Measurements from ENCODE around the gene ZNF561. TPM values are rescaled to one million over a fixed set of nuclear protein-coding genes. Genes with fewer than 3 reads are reported as not detected.
"Not testable (repeated sequence)": the region's sequence is repeated elsewhere in the genome, so short reads cannot be mapped to it uniquely, and the experiment has no call there.

The ZNF561 gene
- polyA plus RNA-seq, 10 donors = 26.7 to 40.1 (median 35.2) TPM

DNA sequence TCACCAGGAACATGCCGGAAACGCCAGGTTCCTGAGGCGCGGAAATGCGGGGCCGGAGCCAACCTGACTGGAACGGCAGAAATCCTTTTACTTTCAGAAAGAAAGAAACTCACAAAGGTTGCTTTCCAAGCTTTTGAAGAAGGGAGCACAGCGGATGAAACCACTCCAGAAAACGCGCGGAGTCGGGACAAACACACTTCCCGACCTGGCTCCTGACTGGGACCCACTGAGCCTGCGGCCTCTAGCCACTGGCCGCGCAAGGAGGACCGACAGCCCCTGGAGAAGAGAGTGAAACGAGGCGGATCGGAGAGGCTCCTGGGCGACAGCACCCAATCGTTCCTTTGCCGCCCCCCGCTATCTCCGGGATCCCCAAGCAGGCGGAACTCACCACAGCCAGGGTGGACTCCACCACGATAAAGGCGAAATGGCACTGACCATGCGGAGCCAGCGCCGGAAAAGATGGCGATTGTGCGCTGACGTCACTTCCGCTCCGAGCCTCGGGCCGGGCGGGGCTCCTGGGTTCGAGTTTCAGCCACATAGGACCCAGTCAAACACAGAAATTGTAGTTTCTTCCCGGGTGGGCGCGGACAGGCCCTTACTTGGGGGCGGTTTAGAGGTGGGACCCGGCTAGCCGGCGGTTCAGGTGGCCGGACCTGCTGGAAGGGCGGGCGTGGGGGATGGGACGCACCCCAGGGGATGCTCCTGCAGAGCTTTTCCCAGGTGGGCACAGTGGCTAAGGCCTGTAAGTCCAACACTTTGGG lies 36.8 kb downstream of the ZNF561 start, which contains the start of gene ZNF121:
ZNF121 (minus strand) TSS at position 432 of the 761 bp plus-strand sequence. CDS start 16,407 bp downstream, outside the sequence.
- DNase-seq = peak; percentile 83 to 98 (median 93)

DNA sequence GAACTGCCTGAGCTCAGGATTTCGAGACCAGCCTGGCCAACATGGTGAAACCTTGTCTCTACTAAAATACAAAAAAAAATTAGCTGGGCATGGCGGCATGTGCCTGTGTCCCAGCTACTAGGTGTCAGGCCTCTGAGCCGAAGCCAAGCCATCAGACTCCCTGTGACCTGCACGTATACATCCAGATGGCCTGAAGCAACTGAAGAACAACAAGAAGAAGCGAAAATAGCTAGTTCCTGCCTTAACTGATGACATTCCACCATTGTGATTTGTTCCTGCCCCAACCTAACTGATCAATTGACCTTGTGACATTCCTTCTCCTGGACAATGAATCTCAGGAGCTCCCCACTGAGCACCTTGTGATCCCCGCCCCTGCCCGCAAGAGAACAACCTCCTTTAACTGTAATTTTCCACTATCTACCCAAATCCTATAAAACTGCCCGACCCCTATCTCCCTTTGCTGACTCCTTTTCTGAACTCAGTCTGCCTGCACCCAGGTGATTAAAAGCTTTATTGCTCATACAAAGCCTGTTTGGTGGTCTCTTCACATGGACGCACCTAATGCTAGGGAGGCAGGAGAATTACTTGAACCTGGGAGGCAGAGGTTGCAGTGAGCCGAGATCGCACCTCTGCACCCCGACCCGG lies 38.8 kb downstream of the ZNF561 start:
- not testable (repeated sequence) for DNase-seq

DNA sequence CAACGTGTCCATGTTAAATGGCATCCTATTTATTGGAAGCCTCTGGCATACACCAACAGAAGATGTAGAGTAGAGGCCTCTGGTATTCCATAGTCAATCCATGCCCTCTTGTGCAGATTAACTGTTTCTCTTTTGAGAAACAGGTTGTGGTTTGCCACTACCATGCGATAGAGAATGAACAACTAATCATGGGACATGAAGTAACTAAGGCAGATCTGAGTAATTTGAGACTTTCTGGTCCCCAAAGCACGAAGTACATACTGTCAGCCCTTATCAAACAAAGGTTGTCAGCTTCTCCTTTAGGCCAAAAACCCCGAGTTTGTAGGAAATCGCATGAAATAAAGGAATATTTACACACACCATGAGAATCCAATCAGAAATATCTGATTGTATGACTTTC lies 40.3 kb downstream of the ZNF561 start:
- no peak for DNase-seq

DNA sequence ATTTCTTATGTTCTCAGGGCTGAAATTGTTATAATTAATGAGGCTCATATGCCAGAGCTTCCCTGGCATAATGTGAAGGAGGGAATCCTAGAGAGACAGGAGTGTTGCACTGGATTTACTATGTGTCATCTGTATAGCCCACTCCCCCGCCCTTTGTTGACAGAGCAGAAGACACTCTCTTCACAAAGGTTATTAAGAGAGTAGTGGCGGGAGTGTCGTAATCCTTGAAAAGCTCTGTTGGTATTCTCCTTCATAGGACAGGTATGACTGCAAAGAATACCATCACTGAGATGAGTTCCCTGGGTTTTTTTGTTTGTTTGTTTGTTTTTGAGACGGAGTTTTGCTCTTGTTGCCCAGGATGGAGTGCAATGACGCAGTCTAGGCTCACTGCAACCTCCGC lies 50.8 kb downstream of the ZNF561 start:
- DNase-seq = no peak

DNA sequence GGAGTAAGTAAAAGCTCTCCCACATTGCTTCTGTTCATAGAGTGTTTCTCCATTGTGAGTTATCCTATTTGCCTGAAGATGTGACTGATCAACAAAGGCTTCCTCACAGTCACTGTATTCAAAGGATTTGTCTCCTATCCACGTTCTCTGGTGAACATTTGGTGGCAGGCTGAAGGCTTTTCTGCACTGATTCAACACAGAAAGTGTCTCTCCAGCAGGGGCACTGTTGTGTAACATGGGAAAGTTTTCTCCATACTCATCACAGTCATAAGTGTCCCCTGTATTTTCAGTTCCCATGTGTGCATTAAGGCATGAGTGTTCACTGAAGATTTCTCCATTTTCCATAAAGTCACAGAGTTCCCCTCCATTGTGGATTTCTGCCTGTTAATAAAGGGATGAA lies 54.3 kb downstream of the ZNF561 start:
- DNase-seq = no peak

DNA sequence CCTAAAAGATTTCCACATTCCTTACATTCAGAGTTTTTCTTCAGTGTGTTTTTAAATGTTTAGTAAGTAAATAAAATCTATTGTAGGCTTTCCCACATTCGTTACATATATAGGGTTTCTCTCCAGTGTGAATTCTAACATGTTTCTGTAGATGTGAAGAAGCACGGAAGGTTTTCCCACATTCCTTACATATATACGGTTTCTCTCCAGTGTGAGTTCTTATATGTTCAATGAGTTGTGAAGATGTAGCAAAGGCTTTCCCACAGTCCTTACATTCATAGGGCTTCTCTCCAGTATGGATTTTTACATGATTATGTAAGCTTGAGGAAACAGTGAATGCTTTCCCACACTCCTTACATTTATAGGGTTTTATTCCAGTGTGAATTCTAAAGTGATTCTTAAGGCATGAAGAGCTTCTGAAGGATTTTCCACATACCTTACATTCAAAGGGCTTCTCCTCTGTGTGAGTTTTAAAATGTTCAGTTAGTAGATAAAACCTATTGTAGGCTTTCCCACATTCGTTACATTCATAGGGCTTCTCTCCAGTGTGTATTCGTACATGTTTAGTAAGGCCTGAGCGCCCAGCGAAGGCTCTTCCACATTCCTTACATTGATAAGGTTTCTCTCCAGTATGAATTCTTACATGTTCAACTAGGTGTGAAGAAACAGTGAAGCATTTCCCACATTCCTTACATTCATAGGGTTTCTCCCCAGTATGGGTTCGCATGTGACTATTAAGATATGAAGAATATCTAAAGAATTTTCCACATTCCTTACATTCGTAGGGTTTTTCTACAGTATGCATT lies 54.9 kb downstream of the ZNF561 start:
- no peak for DNase-seq

Other genes with a start within 250 kb of the ZNF561 start
- 10 to 100 TPM; 10.7 to 44.6 (median 24.8) TPM for gene ZNF266, start 185.7 kb downstream of the ZNF561 start, polyA plus RNA-seq (ENCODE audit: insufficient read length in 10 of 10)
- under 1 TPM in 9 of 10 donors, not detected in 1; 0.09 to 0.71 (median 0.23) TPM for gene ZNF560, start 122.6 kb downstream of the ZNF561 start, polyA plus RNA-seq (ENCODE audit: insufficient read length in 10 of 10)
- 10 to 100 TPM in 9 of 10 donors, 1 to 10 TPM in 1; 9.5 to 14.7 (median 12.5) TPM for gene ZNF426, start 82.6 kb downstream of the ZNF561 start, polyA plus RNA-seq (ENCODE audit: insufficient read length in 10 of 10)
- gene ZNF121, start 36.7 kb downstream of the ZNF561 start, polyA plus RNA-seq (ENCODE audit: insufficient read length in 10 of 10) = 10 to 100 TPM in 5 of 10 donors, 1 to 10 TPM in 5; 6.4 to 15.6 (median 9.6) TPM
- 10 to 100 TPM; 13.0 to 22.6 (median 18.0) TPM for gene ZNF562, start 53.9 kb upstream of the ZNF561 start, polyA plus RNA-seq (ENCODE audit: insufficient read length in 10 of 10)
- 10 to 100 TPM in 5 of 10 donors, 1 to 10 TPM in 5; 5.1 to 15.0 (median 9.5) TPM for gene ZNF846, start 147.5 kb upstream of the ZNF561 start, polyA plus RNA-seq (ENCODE audit: insufficient read length in 10 of 10)
- 10 to 100 TPM; 22.8 to 30.1 (median 26.8) TPM for gene FBXL12, start 197.8 kb upstream of the ZNF561 start, polyA plus RNA-seq (ENCODE audit: insufficient read length in 10 of 10)
- 100 to 1,000 TPM; 152 to 220 (median 187) TPM for gene UBL5, start 206.7 kb upstream of the ZNF561 start, polyA plus RNA-seq (ENCODE audit: insufficient read length in 10 of 10)
- gene PIN1, start 214.1 kb upstream of the ZNF561 start, polyA plus RNA-seq (ENCODE audit: insufficient read length in 10 of 10) = 10 to 100 TPM; 51.0 to 80.8 (median 59.4) TPM